GM23248 (cell line): ENCODE results near the gene ZC2HC1C. TPM values are rescaled to one million over a fixed set of nuclear protein-coding genes. Genes with fewer than 3 reads are reported as not detected.

ENCODE experiments used
- DNase-seq: peaks from one replicate; pipeline ENCODE4 v3.0.0-alpha.2; 2015
- H2AFZ ChIP-seq: fragments of 200-600 bp; sonication (generic); 2 replicates; pipeline ENCODE4 v1.6.1; 2016; ENCODE audit warnings: antibody characterized with exemption
- H3F3A ChIP-seq: fragments of 200-600 bp; sonication (generic); 2 replicates; pipeline ENCODE4 v1.6.1; 2016; ENCODE audit warnings: mild to moderate bottlenecking, antibody characterized with exemption, mixed run types; ENCODE audit not compliant: insufficient read depth
- H3K27ac ChIP-seq: fragments of 200-600 bp; sonication (generic); 2 replicates; pipeline ENCODE4 v1.5.1; 2016; ENCODE audit warnings: mild to moderate bottlenecking
- H3K27me3 ChIP-seq: fragments of 200-600 bp; sonication (generic); replicated peaks from 2 replicates; pipeline ENCODE4 v1.6.1; 2016; ENCODE audit warnings: mild to moderate bottlenecking; ENCODE audit not compliant: insufficient read depth
- H3K36me3 ChIP-seq: fragments of 200-600 bp; sonication (generic); 2 replicates; pipeline ENCODE4 v1.6.1; 2016; ENCODE audit warnings: low read depth, mild to moderate bottlenecking
- H3K4me1 ChIP-seq: fragments of 200-600 bp; sonication (generic); 2 replicates; pipeline ENCODE4 v1.6.1; 2016; ENCODE audit warnings: mild to moderate bottlenecking; ENCODE audit not compliant: insufficient read depth
- H3K4me2 ChIP-seq: fragments of 200-600 bp; sonication (generic); one replicate; pipeline ENCODE4 v1.6.1; 2016; ENCODE audit warnings: mild to moderate bottlenecking; ENCODE audit not compliant: unreplicated experiment
- H3K4me3 ChIP-seq: fragments of 200-600 bp; sonication (generic); 2 replicates; pipeline ENCODE4 v1.5.1; 2016; ENCODE audit warnings: mild to moderate bottlenecking
- H3K79me2 ChIP-seq: fragments of 200-600 bp; sonication (generic); 2 replicates; pipeline ENCODE4 v1.6.1; 2016; ENCODE audit warnings: mild to moderate bottlenecking; ENCODE audit not compliant: insufficient read depth
- H3K9ac ChIP-seq: fragments of 200-600 bp; sonication (generic); 2 replicates; pipeline ENCODE4 v1.6.1; 2016; ENCODE audit warnings: mild to moderate bottlenecking
- H3K9me2 ChIP-seq: fragments of 200-600 bp; sonication (generic); 2 replicates; pipeline ENCODE4 v1.6.1; 2016; ENCODE audit warnings: mixed run types, mild to moderate bottlenecking, moderate library complexity; ENCODE audit not compliant: insufficient read depth
- H3K9me3 ChIP-seq: fragments of 200-600 bp; sonication (generic); one replicate; pipeline ENCODE4 v1.6.1; 2017; ENCODE audit warnings: low read depth
- H4K20me1 ChIP-seq: fragments of 200-600 bp; sonication (generic); 2 replicates; pipeline ENCODE4 v1.6.0; 2016; ENCODE audit not compliant: insufficient read depth
- EZH2 ChIP-seq: fragments of 200-600 bp; sonication (generic); IDR thresholded peaks from 2 replicates; pipeline ENCODE4 v1.6.1; 2018; ENCODE audit warnings: antibody characterized with exemption, mild to moderate bottlenecking; ENCODE audit not compliant: insufficient read depth, poor library complexity, severe bottlenecking
- EZH2phosphoT487 ChIP-seq: fragments of 200-600 bp; sonication (generic); IDR thresholded peaks from 2 replicates; pipeline ENCODE4 v1.6.1; 2018; ENCODE audit warnings: antibody characterized with exemption, moderate library complexity, mild to moderate bottlenecking, low read depth; ENCODE audit not compliant: insufficient read depth
- WGBS, 2 experiments: methylation state at CpG; one replicate each; pipeline ENCODE4 v1.1.6; 2015 to 2017; ENCODE audit warnings: low lambda C conversion rate in 2 of 2, low coverage in 1 of 2; ENCODE audit errors: missing lambda C conversion rate in 2 of 2; 5-methylcytosine and 5-hydroxymethylcytosine counted together
- in situ Hi-C: fragments of 300-500 bp; cut with MboI; formaldehyde crosslinking; loops from 2 replicates; pipeline ENCODE4 v1.15.0; 2020
- polyA plus RNA-seq: library from polyadenylated mRNA; unstranded; fragments of >200 nt; fragmentation: Nextera tagmentation; extraction: Ambion mirVana; gene quantifications from 2 replicates; pipeline ENCODE4 v1.2.1, GENCODE V29; 2016
- total RNA-seq: library from RNA; depleted of rRNA; stranded (reverse); fragments of >200 nt; shearing (Covaris generic); gene quantifications from 2 replicates; pipeline ENCODE4 v1.2.3, GENCODE V29; 2014

ZC2HC1C gene
- total and polyA plus RNA-seq, 2 experiments from 2014 or later: 1.0 to 5.3 TPM

DNA sequence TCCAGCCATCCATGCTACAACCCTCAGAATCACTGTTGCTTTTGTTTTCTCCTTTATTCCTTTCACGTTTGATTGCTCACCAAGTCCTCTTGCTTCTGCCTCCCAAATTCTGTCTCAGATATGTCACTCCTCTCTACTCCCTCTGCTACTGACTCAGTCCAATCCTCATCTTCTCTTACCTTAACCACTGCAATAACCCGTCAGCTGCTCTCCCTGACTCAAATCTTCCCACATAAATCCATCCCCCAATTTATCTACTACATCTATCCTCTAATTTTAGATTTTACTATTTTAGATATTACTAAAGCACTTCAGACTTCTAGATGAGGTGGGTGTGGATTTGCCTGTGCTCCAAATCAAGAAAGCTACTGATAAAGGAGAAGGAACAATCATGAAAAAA lies 43.6 kb upstream of the ZC2HC1C start:
- Histone ChIP-seq H3K27me3 (no peaks in the 10 kb centered on the region), H4K20me1 (no peaks in the 10 kb centered on the region), H3K27ac (no peak overlapping the region), H3K4me2 (no peak overlapping the region), H3K9me3 (no peaks in the 10 kb centered on the region), H3K9ac (no peak overlapping the region), H3K36me3 (peaks cover 27% of the 10 kb centered on the region), H3K4me1 (no peaks in the 10 kb centered on the region; the same call in 1 of the 2 replicates), H3K9me2 (no peaks in the 10 kb centered on the region), H2AFZ (no peak overlapping the region), H3K79me2 (no peaks in the 10 kb centered on the region), H3K4me3 (no peak overlapping the region), H3F3A (peaks cover 7% of the 10 kb centered on the region; the same call in 1 of the 2 replicates)
- in situ Hi-C loops: no loop called here
- no peak for DNase-seq
- TF ChIP-seq EZH2 (no peak), EZH2phosphoT487 (no peak)
- WGBS, 2 experiments: 83 to 92% methylated on average over 2 of the region's 2 CpGs

GRCh38 chr14:75030147-75030546 lies 39.3 kb upstream of the ZC2HC1C start:
- Histone ChIP-seq H3K4me1 (no peaks in the 10 kb centered on the region; the same call in 1 of the 2 replicates), H3K9ac (no peak overlapping the region), H2AFZ (no peak overlapping the region), H3K79me2 (no peaks in the 10 kb centered on the region), H3K4me3 (no peak overlapping the region), H3K4me2 (no peak overlapping the region), H3K27ac (no peak overlapping the region), H3K27me3 (no peaks in the 10 kb centered on the region), H3K36me3 (peaks cover 23% of the 10 kb centered on the region), H3K9me2 (no peaks in the 10 kb centered on the region), H3F3A (0 out of 2 replicates have a peak, but pooled peaks cover 9% of the 10 kb centered on the region), H3K9me3 (no peaks in the 10 kb centered on the region), H4K20me1 (no peaks in the 10 kb centered on the region)
- WGBS, 2 experiments: 0% methylated on average over 1 of the region's 1 CpG
- no peak for DNase-seq
- in situ Hi-C loops: no loop called here
- no peak for TF ChIP-seq EZH2
- TF ChIP-seq EZH2phosphoT487: no peak

DNA sequence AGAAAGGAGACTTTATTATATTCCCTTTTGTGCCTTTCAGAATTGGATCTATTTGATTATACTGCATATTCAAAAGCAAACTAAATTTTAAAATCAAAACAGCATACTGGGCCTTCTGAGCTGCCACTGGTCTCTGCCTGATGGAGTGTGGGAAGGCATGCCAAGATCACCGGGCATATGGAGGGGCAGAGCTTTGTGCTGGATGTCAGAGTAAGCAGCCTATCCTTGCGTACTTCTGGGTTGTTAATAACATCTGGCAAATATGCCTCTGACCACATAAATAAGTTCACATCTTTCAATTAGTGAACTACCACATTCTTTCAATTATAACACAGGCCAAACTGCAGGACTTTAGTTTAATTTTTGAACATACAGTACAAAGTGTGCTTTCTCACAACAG lies 36.5 kb upstream of the ZC2HC1C start:
- Histone ChIP-seq H3K9me3 (no peaks in the 10 kb centered on the region), H3K9ac (no peak overlapping the region), H3K27ac (no peak overlapping the region), H2AFZ (no peak overlapping the region), H3K36me3 (peaks cover 19% of the 10 kb centered on the region), H3F3A (0 out of 2 replicates have a peak, but pooled peaks cover 9% of the 10 kb centered on the region), H3K4me3 (no peak overlapping the region), H3K4me1 (no peaks in the 10 kb centered on the region), H3K4me2 (no peak overlapping the region), H3K9me2 (no peaks in the 10 kb centered on the region), H3K27me3 (no peaks in the 10 kb centered on the region), H3K79me2 (no peaks in the 10 kb centered on the region), H4K20me1 (no peaks in the 10 kb centered on the region)
- in situ Hi-C loops: no loop called here
- DNase-seq: no peak
- TF ChIP-seq EZH2phosphoT487: no peak
- no peak for TF ChIP-seq EZH2
- 56 to 57% methylated on average over 2 of the region's 2 CpGs for WGBS, 2 experiments

DNA sequence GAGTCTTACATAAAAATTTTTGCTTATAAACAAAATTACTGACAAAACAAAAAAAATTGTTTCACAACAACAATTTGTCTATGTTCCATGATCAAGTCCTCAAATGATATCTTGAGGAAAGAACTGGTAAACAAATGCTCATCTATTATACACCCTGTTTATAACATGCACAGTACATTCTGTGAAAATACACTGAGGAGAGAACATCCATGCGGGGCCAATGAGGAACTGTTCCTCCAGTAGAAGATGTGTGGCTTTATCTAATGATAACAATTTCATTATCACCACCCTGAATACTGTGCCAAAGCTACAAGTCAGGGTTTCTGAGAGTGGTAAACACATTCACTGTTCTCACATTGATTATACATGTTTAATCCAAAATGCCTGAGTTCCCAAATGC lies 28.9 kb upstream of the ZC2HC1C start:
- no peak overlapping the region for H3K9ac ChIP-seq
- no peaks in the 10 kb centered on the region for H4K20me1 ChIP-seq
- H3K4me1 ChIP-seq: peaks cover 20% of the 10 kb centered on the region
- no peak overlapping the region for H2AFZ ChIP-seq
- H3K4me2 ChIP-seq: no peak overlapping the region
- no peaks in the 10 kb centered on the region for H3K27me3 ChIP-seq
- H3K79me2 ChIP-seq: peaks cover 19% of the 10 kb centered on the region; the same call in 1 of the 2 replicates
- no peak overlapping the region for H3K4me3 ChIP-seq
- no peak overlapping the region for H3K27ac ChIP-seq
- WGBS, 2 experiments: 96 to 100% methylated on average over 1 of the region's 1 CpG
- H3F3A ChIP-seq: peaks cover 8% of the 10 kb centered on the region; the same call in 1 of the 2 replicates
- DNase-seq: no peak
- H3K36me3 ChIP-seq: peaks cover 11% of the 10 kb centered on the region; the same call in 1 of the 2 replicates
- no peaks in the 10 kb centered on the region for H3K9me3 ChIP-seq
- in situ Hi-C loops: no loop called here
- TF ChIP-seq EZH2phosphoT487 (no peak), EZH2 (no peak)
- H3K9me2 ChIP-seq: no peaks in the 10 kb centered on the region
